HepG2 (cell line): ENCODE measurements around the gene ACP7. TPM values are rescaled to one million over a fixed set of nuclear protein-coding genes. Genes with fewer than 3 reads are reported as not detected.

ENCODE experiments used
- CTCF ChIP-seq: sonication (generic); formaldehyde crosslinking; IDR thresholded peaks from 2 replicates; pipeline ENCODE4 v1.5.0; 2020; ENCODE audit warnings: mild to moderate bottlenecking, missing genetic modification reagents, moderate library complexity
- DDIT3 ChIP-seq: sonication (generic); formaldehyde crosslinking; IDR thresholded peaks from 2 replicates; pipeline ENCODE4 v1.4.0; 2020; ENCODE audit warnings: mild to moderate bottlenecking, missing genetic modification reagents
- KLF12 ChIP-seq: sonication (generic); formaldehyde crosslinking; IDR thresholded peaks from 2 replicates; pipeline ENCODE4 v1.4.0; 2020; ENCODE audit warnings: missing genetic modification reagents, borderline replicate concordance
- PHF8 ChIP-seq: sonication (generic); formaldehyde crosslinking; IDR thresholded peaks from 2 replicates; pipeline ENCODE4 v1.5.0; 2020; ENCODE audit warnings: missing genetic modification reagents
- RFXAP ChIP-seq: sonication (generic); formaldehyde crosslinking; IDR thresholded peaks from 2 replicates; pipeline ENCODE4 v1.4.0; 2020; ENCODE audit warnings: missing genetic modification reagents, borderline replicate concordance
- RORA ChIP-seq: sonication (generic); formaldehyde crosslinking; IDR thresholded peaks from 2 replicates; pipeline ENCODE4 v1.5.0; 2020; ENCODE audit warnings: mild to moderate bottlenecking, missing genetic modification reagents, moderate library complexity
- SOX6 ChIP-seq, 2 experiments: fragments of 450-650 bp in 1 of 2; sonication (generic) in 1 of 2; formaldehyde crosslinking in 1 of 2; IDR thresholded peaks; 2 replicates each; pipeline versions ENCODE4 v1.4.0 to v1.6.1; 2017 to 2020; ENCODE audit warnings: antibody characterized with exemption in 1 of 2, mild to moderate bottlenecking in 1 of 2, missing genetic modification reagents in 1 of 2
- TBP ChIP-seq: sonication (generic); formaldehyde crosslinking; IDR thresholded peaks from 2 replicates; pipeline ENCODE4 v1.5.0; 2020; ENCODE audit warnings: missing genetic modification reagents
- THAP11 ChIP-seq: IDR thresholded peaks from 2 replicates; pipeline ENCODE4 v1.6.1; 2016; ENCODE audit warnings: missing biosample characterization, missing genetic modification reagents
- ZBTB21 ChIP-seq: sonication (generic); formaldehyde crosslinking; IDR thresholded peaks from 2 replicates; pipeline ENCODE4 v1.4.0; 2020; ENCODE audit warnings: missing genetic modification reagents
- ZBTB44 ChIP-seq: sonication (generic); formaldehyde crosslinking; IDR thresholded peaks from 2 replicates; pipeline ENCODE4 v1.4.0; 2020; ENCODE audit warnings: missing genetic modification reagents
- ZFY ChIP-seq: sonication (generic); formaldehyde crosslinking; IDR thresholded peaks from 2 replicates; pipeline ENCODE4 v1.4.0; 2020; ENCODE audit warnings: missing genetic modification reagents
- ZNF20 ChIP-seq: sonication (generic); formaldehyde crosslinking; IDR thresholded peaks from 2 replicates; pipeline ENCODE4 v1.4.0; 2020; ENCODE audit warnings: mild to moderate bottlenecking, moderate library complexity, missing genetic modification reagents
- ZNF503 ChIP-seq: sonication (generic); formaldehyde crosslinking; IDR thresholded peaks from 2 replicates; pipeline ENCODE4 v1.4.0; 2020; ENCODE audit warnings: missing genetic modification reagents
- ZNF574 ChIP-seq: sonication (generic); formaldehyde crosslinking; IDR thresholded peaks from 2 replicates; pipeline ENCODE4 v1.4.0; 2020; ENCODE audit warnings: missing genetic modification reagents
- ZSCAN30 ChIP-seq: sonication (generic); formaldehyde crosslinking; IDR thresholded peaks from 2 replicates; pipeline ENCODE4 v1.5.0; 2020; ENCODE audit warnings: mild to moderate bottlenecking, missing genetic modification reagents
- polyA plus RNA-seq, 8 experiments: library from polyadenylated mRNA; depleted of rRNA in 3 of 8; stranded (reverse) in 7 of 8; unstranded in 1 of 8; fragments of >200 nt; fragmentation: Illumina TruSeq in 4 of 8; extraction: Trizol in 4 of 8; gene quantifications; 2 replicates each; pipeline versions ENCODE4 v1.2.1 to v1.2.3, GENCODE V29; 2011 to 2016; ENCODE audit warnings: low read depth in 4 of 8, missing spikeins in 1 of 8, mixed read lengths in 1 of 8; ENCODE audit not compliant: insufficient read depth in 1 of 8
- total RNA-seq, 5 experiments: library from RNA; depleted of rRNA; stranded (reverse); fragments of >200 nt; fragmentation: Illumina TruSeq; extraction: Trizol; gene quantifications; 2 replicates each; pipeline ENCODE4 v1.2.3, GENCODE V29; 2016; ENCODE audit warnings: low read depth in 1 of 5
- TF ChIP-seq, protein P1 (sequence below), 2 experiments: sonication (generic) in 1 of 2; formaldehyde crosslinking in 1 of 2; IDR thresholded peaks; 2 replicates each; pipeline versions ENCODE4 v1.5.1 to v1.6.1; 2011 to 2020; ENCODE audit warnings: borderline replicate concordance in 1 of 2, low read depth in 1 of 2, low read length in 1 of 2, mild to moderate bottlenecking in 1 of 2, missing genetic modification reagents in 1 of 2, moderate library complexity in 1 of 2

Gene ACP7
- total and polyA plus RNA-seq, 2 of the 13 experiments (the other 11 are each of a cell fraction or from before 2014, with no cell fraction given), result not detected

GRCh38 chr19:39053276-39054090, 30.7 kb upstream of the ACP7 start (continued):
- no peak for TF ChIP-seq ZNF503 (CRISPR knock-in tag)
- TF ChIP-seq RORA, result no peak
- TF ChIP-seq CTCF (CRISPR knock-in tag), result 0 out of 2 replicates have a peak, but pooled peaks have one; percentile 18
- TF ChIP-seq ZFY (CRISPR knock-in tag), result peak; percentile 12; the same call in 1 of the 2 replicates
- TF ChIP-seq DDIT3 (CRISPR knock-in tag), result no peak
- TF ChIP-seq KLF12 (CRISPR knock-in tag), result no peak
- TF ChIP-seq SOX6 (IDR thresholded peaks at IDR 0.05), result no peak
- TF ChIP-seq SOX6 (CRISPR knock-in tag; IDR thresholded peaks at IDR 0.05), result peak; percentile 70
- no peak for TF ChIP-seq ZSCAN30 (CRISPR knock-in tag)
- TF ChIP-seq, protein P1, sequence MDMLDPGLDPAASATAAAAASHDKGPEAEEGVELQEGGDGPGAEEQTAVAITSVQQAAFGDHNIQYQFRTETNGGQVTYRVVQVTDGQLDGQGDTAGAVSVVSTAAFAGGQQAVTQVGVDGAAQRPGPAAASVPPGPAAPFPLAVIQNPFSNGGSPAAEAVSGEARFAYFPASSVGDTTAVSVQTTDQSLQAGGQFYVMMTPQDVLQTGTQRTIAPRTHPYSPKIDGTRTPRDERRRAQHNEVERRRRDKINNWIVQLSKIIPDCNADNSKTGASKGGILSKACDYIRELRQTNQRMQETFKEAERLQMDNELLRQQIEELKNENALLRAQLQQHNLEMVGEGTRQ (IDR thresholded peaks at IDR 0.05; ENCODE audit: low read depth, low read length), result peak; percentile 27; the same call in 1 of the 2 replicates
- TF ChIP-seq, protein P1 (CRISPR knock-in tag; IDR thresholded peaks at IDR 0.05; ENCODE audit: borderline replicate concordance), result no peak; the same call in 1 of the 2 replicates
- no peak for TF ChIP-seq ZBTB21
- no peak for TF ChIP-seq PHF8 (CRISPR knock-in tag)
- TF ChIP-seq TBP (CRISPR knock-in tag), result no peak
- TF ChIP-seq RFXAP (CRISPR knock-in tag), result no peak
- no peak for TF ChIP-seq ZBTB44 (CRISPR knock-in tag)
- TF ChIP-seq THAP11 (CRISPR knock-in tag), result 0 out of 2 replicates have a peak, but pooled peaks have one; percentile 24
- TF ChIP-seq ZNF574 (CRISPR knock-in tag), result peak; percentile 49
- TF ChIP-seq ZNF20, result no peak
